Left forelimb (tissue), 1 donor: ENCODE results near the gene TRIM27.
"Not testable (repeated sequence)": the region's sequence is repeated elsewhere in the genome, so short reads cannot be mapped to it uniquely, and the experiment has no call there.

Source experiments
- DNase-seq: peaks from one replicate; pipeline ENCODE4 v3.0.0-alpha.2; 2018; ENCODE audit warnings: low spot score

The TRIM27 gene

DNA sequence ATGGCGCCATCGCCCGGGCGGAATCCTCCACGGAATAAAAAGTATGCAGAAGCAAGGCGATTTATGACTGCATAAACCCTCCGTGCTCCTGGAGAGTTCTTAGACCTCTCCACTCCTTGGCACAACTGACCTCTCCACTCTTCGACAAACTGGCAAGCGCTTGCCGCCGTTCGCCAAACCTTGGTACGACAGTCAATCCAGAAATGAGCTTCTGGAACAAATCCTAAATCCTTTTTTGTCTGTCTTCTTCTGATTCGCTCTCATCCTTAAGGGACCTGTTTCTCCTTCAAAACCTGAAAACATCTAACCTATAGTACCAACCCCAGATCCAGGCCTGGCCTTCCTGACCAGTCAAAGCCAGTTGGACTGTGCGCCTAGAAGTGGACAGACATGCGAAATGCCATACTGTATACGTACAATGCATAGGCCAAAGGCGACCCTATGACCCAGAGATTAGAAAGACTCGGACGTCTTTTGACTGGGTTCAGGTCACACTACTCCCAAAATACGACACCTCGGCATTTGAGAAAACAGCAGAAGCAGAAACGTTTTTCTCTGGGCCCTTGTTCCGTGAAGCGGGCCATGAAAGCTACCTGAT is 59.4 kb downstream of the TRIM27 start:
- DNase-seq = no peak

DNA sequence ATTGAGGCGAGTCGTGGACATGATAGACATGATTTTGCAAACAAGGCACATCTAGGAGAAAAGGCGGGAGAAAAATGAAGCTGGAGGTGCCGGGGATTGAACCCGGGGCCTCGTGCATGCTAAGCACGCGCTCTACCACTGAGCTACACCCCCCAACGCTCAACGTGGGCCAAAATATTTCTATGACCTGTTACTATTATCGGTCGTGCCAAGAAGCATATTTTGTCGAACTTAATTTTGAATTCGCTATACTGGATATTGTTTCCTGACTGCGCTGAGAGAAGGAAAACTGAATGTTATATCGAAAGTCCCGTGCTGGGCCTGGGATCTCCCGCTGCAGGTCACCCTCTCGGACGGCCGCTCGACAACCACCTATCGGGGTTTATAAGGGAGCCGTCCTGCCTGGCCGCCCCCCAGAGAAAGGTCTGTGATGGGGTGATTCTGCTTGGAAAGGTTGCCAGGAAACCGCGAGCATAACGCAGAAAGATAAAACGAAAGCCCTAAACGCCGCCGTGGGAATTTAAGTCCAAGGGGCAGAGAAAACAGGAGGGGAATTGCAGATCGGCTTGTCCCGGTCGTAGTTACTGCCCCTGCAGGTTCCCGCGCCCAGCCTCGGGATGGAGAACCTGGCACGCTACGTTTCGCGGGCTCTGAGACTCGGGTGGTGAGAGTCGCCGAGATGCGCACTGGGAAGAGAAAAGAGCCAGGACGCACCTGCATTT is 60.0 kb downstream of the TRIM27 start:
- peak; percentile 89 for DNase-seq

DNA sequence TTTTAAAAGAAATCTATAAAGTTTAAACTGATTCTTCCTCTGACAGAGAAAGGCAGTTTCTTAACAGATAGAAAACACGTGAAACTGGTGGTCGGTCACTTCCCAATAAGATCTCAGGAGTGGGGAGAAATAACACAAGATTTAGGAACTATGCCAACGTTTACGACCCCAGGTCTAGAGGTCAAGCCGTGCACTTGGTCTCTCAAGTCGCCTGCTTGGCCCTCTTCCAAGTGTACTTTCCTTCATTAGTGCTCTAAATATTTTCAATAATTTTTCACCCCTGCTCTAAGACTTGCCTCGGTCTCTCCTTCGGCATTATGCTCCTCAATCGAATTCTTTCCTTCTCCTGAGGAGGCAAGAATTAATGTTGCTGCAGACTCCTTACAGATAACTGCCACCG is 61.7 kb downstream of the TRIM27 start:
- DNase-seq = no peak

DNA sequence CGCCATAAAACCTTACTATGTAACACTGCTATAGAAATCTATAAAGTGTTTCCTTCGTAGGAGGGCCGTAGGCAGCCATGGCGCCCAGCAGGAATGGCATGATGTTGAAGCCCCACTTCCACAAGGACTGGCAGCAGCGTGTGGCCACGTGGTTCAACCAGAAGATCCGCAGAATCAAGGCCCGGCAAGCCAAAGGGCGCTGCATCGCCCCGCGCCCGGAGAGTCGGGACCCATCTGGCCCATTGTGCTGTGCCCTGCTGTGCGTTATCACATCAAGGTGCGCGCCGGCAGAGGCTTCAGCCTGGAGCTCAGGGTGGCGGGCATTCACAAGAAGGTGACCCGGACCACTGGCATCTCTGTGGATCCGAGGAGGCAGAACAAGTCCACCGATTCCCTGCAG is 62.4 kb downstream of the TRIM27 start:
- DNase-seq = no peak

DNA sequence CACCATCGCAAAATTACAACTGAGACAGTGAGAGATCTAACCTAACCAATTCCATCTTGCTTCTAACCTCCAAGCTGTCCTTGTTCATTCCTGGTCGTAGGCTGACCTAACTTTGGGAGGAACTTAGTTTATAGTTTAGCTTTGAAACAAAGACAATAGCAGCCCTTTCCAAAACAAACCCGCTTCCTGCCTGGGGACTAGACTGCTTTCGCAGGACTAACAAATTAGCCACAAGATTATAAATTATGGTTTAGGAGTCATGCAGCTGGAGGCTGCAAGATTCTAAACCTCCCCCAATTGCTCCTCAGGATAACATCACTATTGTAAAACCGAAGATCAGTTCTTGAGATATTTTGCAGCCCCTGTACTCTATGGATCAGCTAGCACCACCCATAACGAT is 63.2 kb downstream of the TRIM27 start:
- DNase-seq = no peak

DNA sequence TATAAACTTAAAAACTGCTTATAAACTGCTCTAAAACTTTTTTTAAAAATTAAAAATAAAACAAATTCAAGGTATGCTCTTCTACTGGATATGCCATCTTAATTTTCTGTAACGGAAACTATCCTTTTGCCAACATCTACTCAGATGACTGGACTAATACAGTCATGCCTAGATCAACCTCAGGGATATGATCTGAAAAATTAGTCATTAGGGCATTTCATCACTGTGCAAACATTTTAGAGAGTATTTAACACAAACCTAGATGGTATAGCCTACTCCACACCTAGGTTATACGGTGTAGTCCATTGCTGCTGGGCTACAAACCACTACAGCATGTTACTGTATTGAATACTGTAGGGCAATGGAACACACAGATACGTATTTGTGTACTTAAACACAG is 64.8 kb downstream of the TRIM27 start:
- no peak for DNase-seq

DNA sequence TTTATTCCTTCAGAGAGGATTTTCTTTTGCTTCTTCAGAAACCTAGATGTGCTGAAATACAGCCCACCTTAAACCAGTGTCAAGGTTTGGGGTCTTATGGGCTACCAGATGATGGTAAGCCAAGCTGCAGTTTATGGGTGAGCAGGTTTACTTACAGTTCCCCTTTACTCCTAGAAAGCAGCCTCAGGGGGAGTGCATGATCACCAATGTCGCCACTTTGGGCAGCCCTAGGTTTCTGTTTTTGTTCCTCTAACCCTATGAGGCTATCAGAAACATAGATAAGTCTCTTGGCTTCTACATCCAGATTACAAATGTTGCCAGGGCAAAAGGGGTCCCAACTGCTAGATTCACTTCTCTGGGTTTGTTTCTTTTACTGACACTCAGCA is 67.2 kb downstream of the TRIM27 start:
- no peak for DNase-seq

DNA sequence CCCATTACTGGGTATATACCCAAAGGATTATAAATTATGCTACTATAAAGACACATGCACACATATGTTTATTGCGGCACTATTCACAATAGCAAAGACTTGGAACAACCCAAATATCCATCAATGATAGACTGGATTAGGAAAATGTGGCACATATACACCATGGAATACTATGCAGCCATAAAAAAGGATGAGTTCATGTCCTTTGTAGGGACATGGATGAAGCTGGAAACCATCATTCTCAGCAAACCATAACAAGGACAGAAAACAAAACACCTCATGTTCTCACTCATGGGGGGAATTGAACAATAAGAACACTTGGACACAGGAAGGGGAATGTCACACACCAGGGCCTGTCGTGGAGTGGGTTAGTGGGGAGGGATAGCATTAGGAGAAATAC is 69.4 kb downstream of the TRIM27 start:
- DNase-seq = not testable (repeated sequence)
